Neural progenitor cell (in vitro differentiated cells): ENCODE measurements around the gene EEF1AKMT3. TPM values are rescaled to one million over a fixed set of nuclear protein-coding genes. Genes with fewer than 3 reads are reported as not detected.

Experiments
- DNase-seq: peaks from one replicate; pipeline ENCODE4 v3.0.0-alpha.2; 2016; ENCODE audit warnings: low spot score
- H2AFZ ChIP-seq: fragments of 200-600 bp; sonication (generic); replicated peaks from 2 replicates; pipeline ENCODE4 v1.6.1; 2016; ENCODE audit warnings: antibody characterized with exemption
- H3F3A ChIP-seq: fragments of 200-600 bp; sonication (generic); 2 replicates; pipeline ENCODE4 v1.6.1; 2016; ENCODE audit warnings: antibody characterized with exemption, low read depth
- H3K27ac ChIP-seq: fragments of 200-600 bp; sonication (generic); 2 replicates; pipeline ENCODE4 v1.5.1; 2016; ENCODE audit warnings: mild to moderate bottlenecking
- H3K27me3 ChIP-seq: fragments of 200-600 bp; sonication (generic); 2 replicates; pipeline ENCODE4 v1.6.1; 2016; ENCODE audit warnings: mild to moderate bottlenecking, moderate library complexity
- H3K36me3 ChIP-seq: fragments of 200-600 bp; sonication (generic); 2 replicates; pipeline ENCODE4 v1.5.1; 2016
- H3K4me1 ChIP-seq: fragments of 200-600 bp; sonication (generic); 2 replicates; pipeline ENCODE4 v1.6.1; 2016; ENCODE audit warnings: mixed run types
- H3K4me2 ChIP-seq: fragments of 200-600 bp; sonication (generic); 2 replicates; pipeline ENCODE4 v1.6.1; 2016
- H3K4me3 ChIP-seq: fragments of 200-600 bp; sonication (generic); 2 replicates; pipeline ENCODE4 v1.5.1; 2016
- H3K79me2 ChIP-seq: fragments of 200-600 bp; sonication (generic); 2 replicates; pipeline ENCODE4 v1.6.1; 2016; ENCODE audit warnings: low read depth
- H3K9ac ChIP-seq: fragments of 200-600 bp; sonication (generic); 2 replicates; pipeline ENCODE4 v1.6.1; 2016
- H3K9me3 ChIP-seq: fragments of 200-600 bp; sonication (generic); 2 replicates; pipeline ENCODE4 v1.5.1; 2016; ENCODE audit warnings: low read depth
- H4K20me1 ChIP-seq: fragments of 200-600 bp; sonication (generic); 2 replicates; pipeline ENCODE4 v1.6.1; 2016; ENCODE audit warnings: low read depth
- H3K27ac Mint-ChIP-seq: 3 replicates; pipeline ENCODE4 v1.8.0; 2021; ENCODE audit warnings: mixed read lengths
- H3K27me3 Mint-ChIP-seq: 2 replicates; pipeline ENCODE4 v1.8.0; 2022; ENCODE audit warnings: low read depth, mild to moderate bottlenecking, inconsistent platforms, moderate library complexity, mixed read lengths; ENCODE audit not compliant: insufficient read depth
- H3K36me3 Mint-ChIP-seq: 3 replicates; pipeline ENCODE4 v1.8.0; 2021; ENCODE audit warnings: mixed read lengths
- H3K4me1 Mint-ChIP-seq: 3 replicates; pipeline ENCODE4 v1.8.0; 2021; ENCODE audit warnings: mixed read lengths
- H3K4me3 Mint-ChIP-seq: 3 replicates; pipeline ENCODE4 v1.8.0; 2021; ENCODE audit warnings: mild to moderate bottlenecking, moderate library complexity, mixed read lengths
- H3K9me3 Mint-ChIP-seq: 3 replicates; pipeline ENCODE4 v1.8.0; 2020; ENCODE audit warnings: mixed read lengths
- EZH2 ChIP-seq: fragments of 200-600 bp; sonication (generic); IDR thresholded peaks from 2 replicates; pipeline ENCODE4 v1.6.1; 2017; ENCODE audit warnings: antibody characterized with exemption, mild to moderate bottlenecking, moderate library complexity
- EZH2phosphoT487 ChIP-seq: fragments of 200-600 bp; sonication (generic); IDR thresholded peaks from 2 replicates; pipeline ENCODE4 v1.6.1; 2017; ENCODE audit warnings: antibody characterized with exemption
- total RNA-seq: library from RNA; depleted of rRNA; stranded (reverse); fragments of >200 nt; gene quantifications from 2 replicates; pipeline ENCODE4 v1.2.3, GENCODE V29; 2015; ENCODE audit warnings: low replicate concordance
- TF ChIP-seq, protein P1 (sequence below): fragments of 200-600 bp; sonication (generic); IDR thresholded peaks from 2 replicates; pipeline ENCODE4 v1.5.1; 2017; ENCODE audit warnings: antibody characterized with exemption, mild to moderate bottlenecking

The EEF1AKMT3 gene
- total RNA-seq, 1 donor from 2014 or later, result 2.1 TPM

DNA sequence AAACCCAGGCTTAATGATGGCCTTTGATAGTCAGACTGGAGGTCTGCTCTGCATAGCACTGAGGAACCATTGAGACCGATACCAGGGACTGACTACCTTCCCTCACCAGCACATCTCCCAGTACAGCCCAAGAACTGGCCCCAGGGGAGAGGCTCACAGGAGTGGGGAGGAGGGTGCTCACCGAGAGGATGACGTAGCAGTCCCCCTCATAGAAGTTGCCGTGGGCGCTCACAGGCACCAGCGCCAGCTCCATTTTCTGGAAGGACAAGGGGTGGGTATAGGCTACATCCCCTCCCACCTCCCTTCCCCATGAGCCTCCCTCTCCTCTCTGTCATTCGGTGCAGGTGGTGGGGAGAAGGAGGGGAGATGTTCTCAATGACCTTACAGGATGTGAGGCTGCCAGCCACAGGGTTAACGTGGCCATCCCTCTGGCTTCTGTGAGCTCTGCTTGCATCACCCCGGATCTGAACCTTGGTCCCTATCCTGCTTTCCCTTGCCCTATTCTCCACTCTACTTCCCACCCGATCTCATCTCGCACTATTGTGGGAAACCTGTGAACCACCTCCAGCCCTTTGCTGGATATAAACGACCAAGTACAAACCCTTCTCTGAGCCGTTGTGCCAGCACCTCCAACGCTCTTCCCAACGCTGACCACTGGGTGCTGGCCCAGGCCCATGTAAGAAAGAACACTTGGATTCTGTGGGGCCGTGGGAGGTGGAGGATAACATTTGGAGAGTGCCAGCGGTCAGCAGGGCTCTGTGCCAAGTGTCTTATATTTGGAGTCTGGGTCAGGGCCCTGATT, 41.8 kb downstream of the EEF1AKMT3 start:
- H3K4me1 Mint-ChIP-seq, result no peaks in the 10 kb centered on the region
- no peak overlapping the region for H3K27ac ChIP-seq
- no peak overlapping the region for H2AFZ ChIP-seq
- no peak overlapping the region for H3K4me3 Mint-ChIP-seq
- no peak overlapping the region for H3K4me3 ChIP-seq
- no peak for DNase-seq
- no peaks in the 10 kb centered on the region for H3K9me3 Mint-ChIP-seq
- H3K79me2 ChIP-seq, result no peaks in the 10 kb centered on the region
- H3K9ac ChIP-seq, result no peak overlapping the region
- H4K20me1 ChIP-seq, result no peaks in the 10 kb centered on the region
- TF ChIP-seq, protein P1, sequence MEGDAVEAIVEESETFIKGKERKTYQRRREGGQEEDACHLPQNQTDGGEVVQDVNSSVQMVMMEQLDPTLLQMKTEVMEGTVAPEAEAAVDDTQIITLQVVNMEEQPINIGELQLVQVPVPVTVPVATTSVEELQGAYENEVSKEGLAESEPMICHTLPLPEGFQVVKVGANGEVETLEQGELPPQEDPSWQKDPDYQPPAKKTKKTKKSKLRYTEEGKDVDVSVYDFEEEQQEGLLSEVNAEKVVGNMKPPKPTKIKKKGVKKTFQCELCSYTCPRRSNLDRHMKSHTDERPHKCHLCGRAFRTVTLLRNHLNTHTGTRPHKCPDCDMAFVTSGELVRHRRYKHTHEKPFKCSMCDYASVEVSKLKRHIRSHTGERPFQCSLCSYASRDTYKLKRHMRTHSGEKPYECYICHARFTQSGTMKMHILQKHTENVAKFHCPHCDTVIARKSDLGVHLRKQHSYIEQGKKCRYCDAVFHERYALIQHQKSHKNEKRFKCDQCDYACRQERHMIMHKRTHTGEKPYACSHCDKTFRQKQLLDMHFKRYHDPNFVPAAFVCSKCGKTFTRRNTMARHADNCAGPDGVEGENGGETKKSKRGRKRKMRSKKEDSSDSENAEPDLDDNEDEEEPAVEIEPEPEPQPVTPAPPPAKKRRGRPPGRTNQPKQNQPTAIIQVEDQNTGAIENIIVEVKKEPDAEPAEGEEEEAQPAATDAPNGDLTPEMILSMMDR, result no peak
- TF ChIP-seq EZH2, result no peak
- no peak for TF ChIP-seq EZH2phosphoT487
- H3F3A ChIP-seq, result peaks cover 19% of the 10 kb centered on the region
- H3K4me2 ChIP-seq, result no peak overlapping the region
- H3K9me3 ChIP-seq, result no peaks in the 10 kb centered on the region
- no peaks in the 10 kb centered on the region for H3K36me3 Mint-ChIP-seq
- no peaks in the 10 kb centered on the region for H3K4me1 ChIP-seq
- H3K36me3 ChIP-seq, result no peaks in the 10 kb centered on the region
- peaks cover 2% of the 10 kb centered on the region for H3K27me3 Mint-ChIP-seq
- H3K27ac Mint-ChIP-seq, result peak overlapping the region; percentile 7
- H3K27me3 ChIP-seq, result no peaks in the 10 kb centered on the region

DNA sequence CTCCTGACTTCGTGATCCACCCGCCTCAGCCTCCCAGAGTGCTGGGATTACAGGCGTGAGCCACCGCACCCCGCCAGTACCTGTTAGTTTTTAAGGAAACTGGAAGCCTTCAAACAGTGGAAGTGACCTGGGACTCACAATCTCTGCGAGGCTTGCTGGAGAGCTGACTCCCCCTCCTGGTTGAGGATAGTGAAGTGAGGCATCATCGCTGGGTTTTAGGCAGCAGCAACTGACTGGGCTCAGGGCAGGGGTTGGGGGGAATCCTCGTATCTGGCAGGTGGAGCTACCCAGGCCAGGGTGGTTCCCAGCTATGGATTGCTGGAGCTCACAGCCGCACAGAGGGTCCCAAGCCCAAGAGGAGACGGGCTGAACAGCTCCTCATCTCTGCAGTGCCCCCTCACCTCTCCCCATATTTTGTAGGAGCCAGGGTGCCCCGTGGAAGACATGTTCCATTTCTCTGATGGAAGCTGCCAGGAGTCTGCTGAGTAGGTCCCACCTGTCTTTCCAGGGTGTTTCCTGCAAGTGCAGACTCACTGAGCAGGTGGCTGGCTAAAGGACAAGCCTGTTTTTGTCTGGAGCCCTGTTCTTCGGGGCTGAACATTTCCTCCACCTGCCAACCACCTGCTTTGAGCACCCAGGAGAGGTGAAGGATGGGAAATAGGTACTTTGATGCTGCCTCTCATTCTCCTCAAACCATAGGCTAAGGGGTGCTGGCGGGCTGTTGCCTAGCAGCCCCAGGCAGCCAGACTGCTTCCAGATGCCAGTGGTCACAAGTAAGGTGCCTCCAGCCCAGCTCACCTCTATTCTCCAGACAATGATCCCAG, 43.0 kb downstream of the EEF1AKMT3 start:
- peak; percentile 58 for DNase-seq
- Histone ChIP-seq H3F3A (peaks cover 19% of the 10 kb centered on the region), H3K27me3 (no peaks in the 10 kb centered on the region), H3K9ac (no peak overlapping the region), H3K9me3 (no peaks in the 10 kb centered on the region), H2AFZ (no peak overlapping the region), H3K27ac (no peak overlapping the region), H3K4me2 (no peak overlapping the region), H3K36me3 (no peaks in the 10 kb centered on the region), H3K79me2 (no peaks in the 10 kb centered on the region), H3K4me1 (no peaks in the 10 kb centered on the region), H3K4me3 (no peak overlapping the region), H4K20me1 (no peaks in the 10 kb centered on the region)
- Mint-ChIP-seq H3K27ac (no peak overlapping the region), H3K27me3 (peaks cover 2% of the 10 kb centered on the region), H3K36me3 (no peaks in the 10 kb centered on the region), H3K4me3 (no peak overlapping the region), H3K9me3 (no peaks in the 10 kb centered on the region), H3K4me1 (no peaks in the 10 kb centered on the region)
- TF ChIP-seq EZH2, result no peak
- TF ChIP-seq, protein P1, result peak; percentile 41
- TF ChIP-seq EZH2phosphoT487, result no peak

DNA sequence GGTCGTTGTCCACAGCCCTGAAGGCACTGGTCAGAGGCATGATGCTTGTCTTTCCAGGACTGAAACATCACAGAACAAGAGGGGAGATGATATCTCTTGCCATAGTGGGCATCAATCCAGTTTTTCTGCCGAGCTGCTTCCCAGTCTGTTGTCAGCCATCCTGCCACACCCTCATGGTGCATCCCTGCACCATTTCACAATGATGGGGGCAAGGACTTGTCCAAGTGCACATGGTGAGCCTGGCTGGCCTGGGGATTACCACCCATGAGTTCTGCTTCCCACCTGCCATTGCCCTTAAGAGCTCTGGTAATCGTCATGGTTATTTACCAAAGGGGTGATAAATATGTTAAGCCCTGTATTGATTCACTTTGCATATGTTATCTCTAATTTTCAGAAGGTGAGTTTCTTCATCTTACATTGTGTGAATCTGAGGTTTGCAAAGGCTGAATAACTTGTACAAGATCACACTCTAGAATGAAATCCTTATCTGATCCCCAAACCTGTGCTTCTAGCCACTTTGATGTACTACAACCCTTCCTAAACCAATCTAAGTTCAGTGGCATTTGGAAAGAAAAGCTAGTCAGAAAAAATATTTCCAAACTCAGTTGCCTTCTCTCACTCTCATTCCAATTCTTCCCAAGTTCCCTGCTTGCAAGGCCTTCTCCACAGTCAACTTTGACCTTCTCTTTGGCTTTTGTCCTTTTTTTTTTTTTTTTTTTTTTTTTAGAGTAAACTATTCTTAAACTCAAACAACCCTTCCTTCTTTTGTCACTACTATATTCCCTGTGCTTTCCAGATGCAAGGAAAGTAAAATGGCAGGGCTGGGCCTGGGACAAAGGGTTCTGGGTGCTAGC, 43.8 kb downstream of the EEF1AKMT3 start:
- Mint-ChIP-seq H3K4me3 (no peak overlapping the region), H3K36me3 (no peaks in the 10 kb centered on the region), H3K9me3 (no peaks in the 10 kb centered on the region), H3K4me1 (no peaks in the 10 kb centered on the region), H3K27ac (no peak overlapping the region), H3K27me3 (peaks cover 2% of the 10 kb centered on the region)
- Histone ChIP-seq H3K4me3 (no peak overlapping the region), H4K20me1 (no peaks in the 10 kb centered on the region), H3F3A (peaks cover 19% of the 10 kb centered on the region), H3K9ac (no peak overlapping the region), H3K27me3 (no peaks in the 10 kb centered on the region), H3K36me3 (no peaks in the 10 kb centered on the region), H2AFZ (no peak overlapping the region), H3K79me2 (no peaks in the 10 kb centered on the region), H3K4me1 (no peaks in the 10 kb centered on the region), H3K27ac (no peak overlapping the region), H3K9me3 (no peaks in the 10 kb centered on the region), H3K4me2 (no peak overlapping the region)
- DNase-seq, result no peak
- TF ChIP-seq EZH2phosphoT487 (no peak), EZH2 (no peak)
- TF ChIP-seq, protein P1, result no peak
